Dedifferentiated amniotic fluid mesenchymal stem cell (primary cell): ENCODE measurements around the gene PLG.
"Not testable (repeated sequence)": the region's sequence is repeated elsewhere in the genome, so short reads cannot be mapped to it uniquely, and the experiment has no call there.

Experiments used
- DNase-seq: peaks from one replicate; pipeline ENCODE4 v3.0.0-alpha.2; 2016; ENCODE audit errors: extremely low spot score

Gene PLG

GRCh38 chr6:160775792-160776580 lies 73.9 kb downstream of the PLG start:
- no peak for DNase-seq

DNA sequence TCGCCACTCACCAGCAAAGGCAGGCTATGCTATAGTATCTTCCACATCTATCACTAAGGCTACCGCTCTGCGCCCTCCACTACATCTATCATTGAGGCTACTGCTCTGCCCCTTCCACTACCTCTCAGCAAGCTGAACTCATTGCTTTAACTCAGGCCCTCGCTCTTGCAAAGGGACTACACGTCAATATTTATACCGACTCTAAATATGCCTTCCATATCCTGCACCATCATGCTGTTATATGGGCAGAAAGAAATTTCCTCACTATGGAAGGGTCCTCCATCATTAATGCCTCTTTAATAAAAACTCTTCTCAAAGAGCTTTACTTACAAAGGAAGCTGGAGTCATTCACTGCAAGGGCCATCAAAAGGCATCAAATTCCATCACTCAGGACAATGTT lies 77.1 kb downstream of the PLG start:
- DNase-seq = not testable (repeated sequence)

- DNase-seq = not testable (repeated sequence)
Measured at GRCh38 chr6:160780656-160781055, 78.6 kb downstream of the PLG start.

GRCh38 chr6:160781298-160781697 lies 79.3 kb downstream of the PLG start:
- DNase-seq = no peak

- no peak for DNase-seq
Measured at GRCh38 chr6:160782228-160782627, 80.2 kb downstream of the PLG start.

DNA sequence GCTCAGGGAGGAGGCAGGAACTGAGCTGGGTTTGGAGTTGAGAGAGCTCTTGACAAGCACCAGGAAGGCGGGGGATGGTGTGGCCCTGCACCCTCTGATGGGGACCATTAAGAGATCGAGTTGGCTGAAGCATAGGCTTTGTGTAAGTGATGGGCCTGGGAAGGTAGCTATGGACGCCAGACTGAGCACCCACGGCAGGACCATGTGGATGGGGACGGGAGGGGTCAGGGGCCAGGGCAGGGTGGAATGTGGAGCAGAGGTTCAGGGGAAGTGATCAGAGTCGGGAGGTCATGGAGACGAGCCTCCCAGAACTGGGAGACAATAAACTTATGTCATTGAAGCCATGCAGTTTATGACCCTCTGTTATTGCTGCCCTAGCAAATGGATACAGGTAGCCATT lies 81.7 kb downstream of the PLG start:
- no peak for DNase-seq

DNA sequence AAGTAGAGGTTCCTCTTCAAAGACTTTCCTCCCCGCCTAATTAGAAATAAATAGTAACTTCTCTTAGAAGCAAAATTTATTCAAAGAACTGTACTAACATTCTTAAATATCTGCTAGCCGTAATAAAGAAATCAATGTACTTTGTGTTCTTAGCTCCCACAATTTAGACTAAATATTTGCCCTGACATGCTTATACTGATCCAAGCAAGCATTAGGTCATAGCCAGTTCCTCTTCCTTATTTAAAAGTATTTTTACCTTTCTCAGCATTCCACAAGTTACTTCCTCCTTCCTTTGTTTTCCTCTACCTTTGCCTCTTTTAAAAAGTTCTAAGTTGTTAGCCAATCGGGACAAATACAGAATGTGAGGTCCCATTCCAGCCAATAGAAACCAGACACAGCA lies 86.1 kb downstream of the PLG start:
- DNase-seq = not testable (repeated sequence)

GRCh38 chr6:160788806-160789205 lies 86.8 kb downstream of the PLG start:
- DNase-seq = no peak

GRCh38 chr6:160789263-160790027 lies 87.4 kb downstream of the PLG start:
- no peak for DNase-seq

GRCh38 chr6:160790028-160790792 lies 88.2 kb downstream of the PLG start:
- no peak for DNase-seq

- DNase-seq = no peak
Measured at GRCh38 chr6:160791459-160791858, 89.4 kb downstream of the PLG start.

DNA sequence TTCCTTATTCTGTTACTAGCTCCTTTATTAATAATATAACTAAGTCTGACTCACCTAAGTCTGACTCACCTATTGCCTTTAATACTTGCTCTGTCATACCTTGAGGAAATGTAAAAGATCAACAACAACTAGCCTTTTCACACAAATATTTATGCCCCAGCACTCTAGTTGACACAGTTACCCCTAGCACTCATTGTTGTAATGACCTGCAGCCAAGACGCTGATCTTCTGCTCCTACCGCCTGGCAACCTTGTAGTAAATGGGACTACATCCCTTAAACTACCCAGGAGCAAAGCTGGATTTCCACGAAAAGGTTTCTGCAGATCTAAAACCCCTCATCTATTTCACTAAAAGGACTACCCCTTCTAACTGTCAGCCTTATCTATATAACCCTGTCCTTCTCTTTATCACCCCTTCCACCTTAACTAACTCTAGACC lies 90.0 kb downstream of the PLG start:
- no peak for DNase-seq

DNA sequence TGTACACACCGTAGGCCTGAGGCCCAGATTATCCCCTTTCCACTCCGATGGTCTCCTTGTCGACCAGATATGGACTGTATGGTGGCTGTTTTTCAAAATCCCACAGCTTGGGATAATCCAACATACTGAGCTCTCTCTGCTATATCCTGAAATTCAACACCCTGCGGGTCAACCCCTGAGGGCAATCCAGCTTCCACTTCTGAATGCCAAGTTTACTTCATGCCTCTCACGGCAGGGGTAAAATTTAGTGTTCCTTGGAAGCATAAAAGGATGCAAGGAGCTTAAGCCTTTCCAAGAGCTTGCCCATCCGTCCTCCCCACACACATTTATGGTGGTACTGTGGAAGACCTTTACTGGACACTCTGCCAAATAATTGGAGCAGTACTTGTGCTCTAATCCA lies 90.7 kb downstream of the PLG start:
- no peak for DNase-seq

GRCh38 chr6:160793652-160794051 lies 91.6 kb downstream of the PLG start:
- DNase-seq = no peak

- DNase-seq = no peak
Measured at GRCh38 chr6:160795721-160796120, 93.7 kb downstream of the PLG start.

- DNase-seq = no peak
Measured at GRCh38 chr6:160798625-160799024, 96.6 kb downstream of the PLG start.

DNA sequence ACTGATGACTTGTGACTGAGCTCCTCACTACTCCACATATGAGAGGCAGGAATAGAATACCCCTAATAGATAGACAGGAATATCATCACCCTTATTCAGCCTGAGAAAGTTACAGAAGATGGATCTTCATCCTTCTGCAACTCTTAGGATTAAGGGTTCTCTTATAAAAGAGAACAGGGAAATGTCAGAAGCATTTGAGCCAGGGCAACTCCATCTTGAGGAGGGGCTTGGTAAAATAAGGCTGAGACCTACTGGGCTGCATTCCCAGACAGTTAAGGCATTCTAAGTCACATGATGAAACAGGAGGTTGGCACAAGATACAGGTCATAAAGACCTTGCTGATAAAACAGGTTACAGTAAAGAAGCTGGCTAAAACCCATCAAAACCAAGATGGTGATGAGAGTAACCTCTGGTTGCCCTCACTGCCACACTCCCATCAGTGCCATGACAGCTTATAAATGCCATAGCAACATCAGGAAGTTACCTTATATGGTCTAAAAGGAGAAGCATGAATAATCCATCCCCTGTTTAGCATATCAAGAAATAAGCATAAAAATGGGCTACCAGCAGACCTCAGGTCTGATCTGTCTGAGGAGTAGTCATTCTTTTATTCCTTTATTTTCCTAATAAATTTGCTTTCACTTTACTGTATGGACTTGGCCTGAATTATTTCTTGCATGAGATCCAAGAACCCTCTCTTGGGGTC lies 97.9 kb downstream of the PLG start:
- DNase-seq = no peak

DNA sequence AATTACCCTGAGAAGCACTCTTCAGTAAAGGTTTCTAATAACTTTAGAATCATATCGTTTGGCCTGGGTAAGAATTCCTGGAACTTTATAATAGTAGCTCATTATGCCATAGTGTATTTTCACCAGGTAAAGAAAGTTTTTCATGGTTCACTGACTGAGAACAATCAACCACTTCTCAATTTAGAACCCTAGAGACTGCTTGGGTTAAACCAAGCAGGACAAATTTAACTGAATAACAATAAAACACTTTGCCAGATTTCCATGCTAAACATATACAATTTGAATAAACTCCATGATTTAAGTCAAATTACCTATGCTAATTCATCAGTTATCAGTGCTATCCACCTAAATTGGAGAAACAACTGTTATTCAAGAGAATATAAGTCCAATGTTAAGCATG lies 99.4 kb downstream of the PLG start:
- no peak for DNase-seq

GRCh38 chr6:160802049-160802448 lies 100.0 kb downstream of the PLG start:
- not testable (repeated sequence) for DNase-seq
